ENCODE data around the gene ZDHHC19. TPM values are rescaled to one million over a fixed set of nuclear protein-coding genes. Genes with fewer than 3 reads are reported as not detected.

The ZDHHC19 gene
- total RNA-seq, 1 donor, result not detected

GRCh38 chr3:196236223-196236622 is 25.0 kb upstream of the ZDHHC19 start:
- Histone ChIP-seq H3K36me3 (ENCODE audit: insufficient read depth, low read length) (peaks cover 45% of the 10 kb centered on the region), H2AFZ (ENCODE audit: low read length) (no peak overlapping the region), H3K4me3 (ENCODE audit: insufficient read depth, low read length) (no peak overlapping the region), H3K79me2 (ENCODE audit: insufficient read depth, low read length) (no peaks in the 10 kb centered on the region), H3K4me1 (ENCODE audit: insufficient read depth, low read length) (no peaks in the 10 kb centered on the region), H3K9me3 (ENCODE audit: low read depth, low read length) (no peaks in the 10 kb centered on the region), H3K27ac (ENCODE audit: low read depth, low read length) (no peak overlapping the region), H4K20me1 (ENCODE audit: insufficient read depth, low read length) (peaks cover 2% of the 10 kb centered on the region), H3K4me2 (ENCODE audit: insufficient read depth, low read length) (no peak overlapping the region), H3K27me3 (ENCODE audit: insufficient read depth, low read length) (no peaks in the 10 kb centered on the region)
- no peak for DNase-seq (ENCODE audit: insufficient read length, low spot score, missing footprints)
- no peak for TF ChIP-seq CTCF (IDR thresholded peaks at IDR 0.05; ENCODE audit: extremely low read depth, low read depth, low read length)

- no peak overlapping the region for H2AFZ ChIP-seq (ENCODE audit: low read length)
- peaks cover 44% of the 10 kb centered on the region for H3K36me3 ChIP-seq (ENCODE audit: insufficient read depth, low read length)
- H3K27ac ChIP-seq (ENCODE audit: low read depth, low read length), result no peak overlapping the region
- H3K9me3 ChIP-seq (ENCODE audit: low read depth, low read length), result no peaks in the 10 kb centered on the region
- no peak overlapping the region for H3K4me3 ChIP-seq (ENCODE audit: insufficient read depth, low read length)
- no peak for TF ChIP-seq CTCF (IDR thresholded peaks at IDR 0.05; ENCODE audit: extremely low read depth, low read depth, low read length)
- no peaks in the 10 kb centered on the region for H3K27me3 ChIP-seq (ENCODE audit: insufficient read depth, low read length)
- DNase-seq (ENCODE audit: insufficient read length, low spot score, missing footprints), result no peak
- H3K4me1 ChIP-seq (ENCODE audit: insufficient read depth, low read length), result no peaks in the 10 kb centered on the region
- no peak overlapping the region for H3K4me2 ChIP-seq (ENCODE audit: insufficient read depth, low read length)
- H4K20me1 ChIP-seq (ENCODE audit: insufficient read depth, low read length), result peaks cover 2% of the 10 kb centered on the region
- H3K79me2 ChIP-seq (ENCODE audit: insufficient read depth, low read length), result no peaks in the 10 kb centered on the region
Measured at GRCh38 chr3:196235452-196236122, 24.4 kb upstream of the ZDHHC19 start.

- no peaks in the 10 kb centered on the region for H3K4me1 ChIP-seq (ENCODE audit: insufficient read depth, low read length)
- peaks cover 2% of the 10 kb centered on the region for H4K20me1 ChIP-seq (ENCODE audit: insufficient read depth, low read length)
- peaks cover 23% of the 10 kb centered on the region for H3K36me3 ChIP-seq (ENCODE audit: insufficient read depth, low read length)
- DNase-seq (ENCODE audit: insufficient read length, low spot score, missing footprints), result no peak
- no peaks in the 10 kb centered on the region for H3K9me3 ChIP-seq (ENCODE audit: low read depth, low read length)
- no peak overlapping the region for H3K4me2 ChIP-seq (ENCODE audit: insufficient read depth, low read length)
- H3K27me3 ChIP-seq (ENCODE audit: insufficient read depth, low read length), result peaks cover 5% of the 10 kb centered on the region
- no peak overlapping the region for H3K27ac ChIP-seq (ENCODE audit: low read depth, low read length)
- H3K4me3 ChIP-seq (ENCODE audit: insufficient read depth, low read length), result no peak overlapping the region
- TF ChIP-seq CTCF (IDR thresholded peaks at IDR 0.05; ENCODE audit: extremely low read depth, low read depth, low read length), result no peak
- no peaks in the 10 kb centered on the region for H3K79me2 ChIP-seq (ENCODE audit: insufficient read depth, low read length)
- no peak overlapping the region for H2AFZ ChIP-seq (ENCODE audit: low read length)
Measured at GRCh38 chr3:196232882-196233251, 21.7 kb upstream of the ZDHHC19 start.

- Histone ChIP-seq H3K9me3 (ENCODE audit: low read depth, low read length) (no peaks in the 10 kb centered on the region), H3K36me3 (ENCODE audit: insufficient read depth, low read length) (peaks cover 18% of the 10 kb centered on the region), H2AFZ (ENCODE audit: low read length) (no peak overlapping the region), H3K27me3 (ENCODE audit: insufficient read depth, low read length) (peaks cover 11% of the 10 kb centered on the region), H3K79me2 (ENCODE audit: insufficient read depth, low read length) (no peaks in the 10 kb centered on the region), H3K27ac (ENCODE audit: low read depth, low read length) (no peak overlapping the region), H3K4me2 (ENCODE audit: insufficient read depth, low read length) (no peak overlapping the region), H3K4me1 (ENCODE audit: insufficient read depth, low read length) (no peaks in the 10 kb centered on the region), H3K4me3 (ENCODE audit: insufficient read depth, low read length) (no peak overlapping the region), H4K20me1 (ENCODE audit: insufficient read depth, low read length) (peaks cover 2% of the 10 kb centered on the region)
- DNase-seq (ENCODE audit: insufficient read length, low spot score, missing footprints), result no peak
- TF ChIP-seq CTCF (IDR thresholded peaks at IDR 0.05; ENCODE audit: extremely low read depth, low read depth, low read length), result no peak
Measured at GRCh38 chr3:196232154-196232881, 21.1 kb upstream of the ZDHHC19 start.
